Peyer's patch (tissue), 4 donors: ENCODE data around the gene PLK2. TPM values are rescaled to one million over a fixed set of nuclear protein-coding genes. Genes with fewer than 3 reads are reported as not detected.
A peak's percentile ranks its signal among the peaks of the same experiment; 100 is the strongest.

ENCODE experiments used
- DNase-seq, 3 donors: peaks; one replicate each; pipeline ENCODE4 v3.0.0-alpha.2; 2017 to 2019
- H3K27ac ChIP-seq, 4 donors: fragments of 200-600 bp; sonication (generic); one replicate each; pipeline ENCODE4 v1.5.1; 2016 to 2019
- H3K27me3 ChIP-seq, 2 donors: fragments of 200-600 bp; sonication (generic); one replicate each; pipeline ENCODE4 v1.5.1; 2019
- H3K36me3 ChIP-seq, 3 donors: fragments of 200-600 bp; sonication (generic); one replicate each; pipeline ENCODE4 v1.5.1; 2016 to 2019
- H3K4me1 ChIP-seq, 4 donors: fragments of 200-600 bp; sonication (generic); one replicate each; pipeline ENCODE4 v1.5.1; 2016 to 2019
- H3K4me3 ChIP-seq, 4 donors: fragments of 200-600 bp; sonication (generic); 1 replicate in 3 of 4; 2 replicates in 1 of 4; pipeline ENCODE4 v1.5.1; 2016 to 2019; ENCODE audit warnings: mild to moderate bottlenecking in 1 of 4
- H3K9me3 ChIP-seq, 4 donors: fragments of 200-600 bp; sonication (generic); one replicate each; pipeline ENCODE4 v1.5.1; 2016 to 2019; ENCODE audit warnings: mild to moderate bottlenecking in 1 of 4
- CTCF ChIP-seq, 6 experiments: fragments of 450-650 bp in 4 of 6; fragments of 200-600 bp in 2 of 6; sonication (generic) in 1 of 6; IDR thresholded peaks; one replicate each; pipeline ENCODE4 v1.5.1; 2017 to 2019; ENCODE audit warnings: antibody characterized with exemption in 6 of 6, mild to moderate bottlenecking in 3 of 6, moderate library complexity in 1 of 6
- POLR2A ChIP-seq, 2 donors: fragments of 450-650 bp; IDR thresholded peaks; one replicate each; pipeline ENCODE4 v1.5.1; 2017; ENCODE audit warnings: antibody characterized with exemption in 2 of 2, mild to moderate bottlenecking in 2 of 2, moderate library complexity in 2 of 2
- total RNA-seq, 4 donors: library from RNA; depleted of rRNA; stranded (reverse); fragments of >200 nt; gene quantifications; one replicate each; pipeline ENCODE4 v1.1.0, GENCODE V29; 2016

The PLK2 gene
- total RNA-seq, 4 donors from 2014 or later = 31.6 to 61.1 (median 43.6) TPM

- TF ChIP-seq POLR2A (IDR thresholded peaks at IDR 0.05) (no peak), CTCF (IDR thresholded peaks at IDR 0.05) (no peak)
- H3K27ac ChIP-seq = no peak overlapping the region
- H3K4me3 ChIP-seq = no peak overlapping the region
- DNase-seq = no peak
- H3K36me3 ChIP-seq = no peaks in the 10 kb centered on the region
- H3K27me3 ChIP-seq = no peaks in the 10 kb centered on the region
- no peaks in the 10 kb centered on the region for H3K4me1 ChIP-seq
- H3K9me3 ChIP-seq = no peaks in the 10 kb centered on the region
Measured at GRCh38 chr5:58501778-58502417, 42.0 kb upstream of the PLK2 start.

- Histone ChIP-seq H3K4me1 (no peaks in the 10 kb centered on the region), H3K4me3 (no peak overlapping the region), H3K27me3 (no peaks in the 10 kb centered on the region), H3K36me3 (no peaks in the 10 kb centered on the region), H3K9me3 (no peaks in the 10 kb centered on the region), H3K27ac (peak overlapping the region in 1 of 4 donors; percentile 55)
- no peak for DNase-seq
- TF ChIP-seq CTCF (IDR thresholded peaks at IDR 0.05) (no peak), POLR2A (IDR thresholded peaks at IDR 0.05) (no peak)
Measured at GRCh38 chr5:58499941-58500340, 40.1 kb upstream of the PLK2 start.

- peak overlapping the region in 2 of 4 donors; percentile 5 to 55 for H3K27ac ChIP-seq
- no peaks in the 10 kb centered on the region for H3K27me3 ChIP-seq
- no peak for DNase-seq
- H3K4me3 ChIP-seq = no peak overlapping the region
- no peaks in the 10 kb centered on the region for H3K36me3 ChIP-seq
- no peak for TF ChIP-seq POLR2A (IDR thresholded peaks at IDR 0.05)
- H3K9me3 ChIP-seq = no peaks in the 10 kb centered on the region
- H3K4me1 ChIP-seq = no peaks in the 10 kb centered on the region
Measured at GRCh38 chr5:58499231-58499630, 39.3 kb upstream of the PLK2 start.

GRCh38 chr5:58498340-58498942 is 38.6 kb upstream of the PLK2 start:
- peak in 5 of 6 experiments; percentile 29 to 74 (median 63) for TF ChIP-seq CTCF (IDR thresholded peaks at IDR 0.05)
- no peak for TF ChIP-seq POLR2A (IDR thresholded peaks at IDR 0.05)
- no peaks in the 10 kb centered on the region for H3K4me1 ChIP-seq
- H3K36me3 ChIP-seq = no peaks in the 10 kb centered on the region
- peak overlapping the region in 1 of 4 donors; percentile 55 for H3K27ac ChIP-seq
- H3K27me3 ChIP-seq = no peaks in the 10 kb centered on the region
- H3K9me3 ChIP-seq = no peaks in the 10 kb centered on the region
- DNase-seq = peak in 1 of 3 donors; percentile 50
- H3K4me3 ChIP-seq = no peak overlapping the region

GRCh38 chr5:58497921-58498320 is 38.0 kb upstream of the PLK2 start:
- Histone ChIP-seq H3K4me3 (no peak overlapping the region), H3K27me3 (no peaks in the 10 kb centered on the region), H3K9me3 (no peaks in the 10 kb centered on the region), H3K4me1 (no peaks in the 10 kb centered on the region), H3K27ac (peak overlapping the region in 1 of 4 donors; percentile 55), H3K36me3 (no peaks in the 10 kb centered on the region)
- TF ChIP-seq POLR2A (IDR thresholded peaks at IDR 0.05) = no peak
- TF ChIP-seq CTCF (IDR thresholded peaks at IDR 0.05) = no peak
- DNase-seq = no peak

- Histone ChIP-seq H3K4me3 (no peak overlapping the region), H3K36me3 (no peaks in the 10 kb centered on the region), H3K27ac (no peak overlapping the region), H3K4me1 (no peaks in the 10 kb centered on the region), H3K9me3 (no peaks in the 10 kb centered on the region), H3K27me3 (no peaks in the 10 kb centered on the region)
- TF ChIP-seq POLR2A (IDR thresholded peaks at IDR 0.05) (no peak), CTCF (IDR thresholded peaks at IDR 0.05) (no peak)
- no peak for DNase-seq
Measured at GRCh38 chr5:58497386-58497785, 37.5 kb upstream of the PLK2 start.
